Hepatocyte (in vitro differentiated cells): Measurements from ENCODE around the gene FNDC3B. TPM values are rescaled to one million over a fixed set of nuclear protein-coding genes. Genes with fewer than 3 reads are reported as not detected.

Source experiments
- DNase-seq: peaks from one replicate; pipeline ENCODE4 v3.0.0-alpha.2; 2016; ENCODE audit warnings: low spot score
- H2AFZ ChIP-seq: fragments of 200-600 bp; sonication (generic); 2 replicates; pipeline ENCODE4 v1.6.0; 2016; ENCODE audit warnings: antibody characterized with exemption, mild to moderate bottlenecking
- H3K27ac ChIP-seq: fragments of 200-600 bp; sonication (generic); 2 replicates; pipeline ENCODE4 v1.5.1; 2016; ENCODE audit warnings: mild to moderate bottlenecking
- H3K27me3 ChIP-seq: fragments of 200-600 bp; sonication (generic); 2 replicates; pipeline ENCODE4 v1.6.1; 2016
- H3K36me3 ChIP-seq: fragments of 200-600 bp; sonication (generic); replicated peaks from 2 replicates; pipeline ENCODE4 v1.5.1; 2016; ENCODE audit warnings: low read depth; ENCODE audit not compliant: insufficient read depth
- H3K4me1 ChIP-seq: fragments of 200-600 bp; sonication (generic); 2 replicates; pipeline ENCODE4 v1.5.1; 2016; ENCODE audit warnings: mild to moderate bottlenecking, moderate library complexity; ENCODE audit not compliant: insufficient read depth
- H3K4me2 ChIP-seq: fragments of 200-600 bp; sonication (generic); 2 replicates; pipeline ENCODE4 v1.6.0; 2016
- H3K4me3 ChIP-seq: fragments of 200-600 bp; sonication (generic); 2 replicates; pipeline ENCODE4 v1.5.1; 2016; ENCODE audit warnings: mild to moderate bottlenecking
- H3K79me2 ChIP-seq: fragments of 200-600 bp; sonication (generic); 2 replicates; pipeline ENCODE4 v1.6.0; 2017; ENCODE audit warnings: mild to moderate bottlenecking
- H3K9me2 ChIP-seq: fragments of 200-600 bp; sonication (generic); replicated peaks from 2 replicates; pipeline ENCODE4 v1.6.0; 2017; ENCODE audit warnings: mild to moderate bottlenecking; ENCODE audit not compliant: insufficient read depth
- H3K9me3 ChIP-seq: fragments of 200-600 bp; sonication (generic); 2 replicates; pipeline ENCODE4 v1.5.1; 2016; ENCODE audit warnings: low read depth, mild to moderate bottlenecking
- H4K20me1 ChIP-seq: fragments of 200-600 bp; sonication (generic); 2 replicates; pipeline ENCODE4 v1.6.0; 2016; ENCODE audit warnings: mild to moderate bottlenecking; ENCODE audit not compliant: insufficient read depth, poor library complexity, severe bottlenecking
- CTCF ChIP-seq: fragments of 200-600 bp; sonication (generic); IDR thresholded peaks from 2 replicates; pipeline ENCODE4 v1.5.1; 2016; ENCODE audit warnings: antibody characterized with exemption, mild to moderate bottlenecking; ENCODE audit not compliant: poor library complexity
- EZH2 ChIP-seq: fragments of 200-600 bp; sonication (generic); IDR thresholded peaks from 2 replicates; pipeline ENCODE4 v1.6.1; 2016; ENCODE audit warnings: antibody characterized with exemption, mild to moderate bottlenecking, borderline replicate concordance
- EZH2phosphoT487 ChIP-seq: fragments of 200-600 bp; sonication (generic); IDR thresholded peaks from one replicate; pipeline ENCODE4 v1.6.1; 2018; ENCODE audit warnings: antibody characterized with exemption, mild to moderate bottlenecking, low read depth, moderate library complexity; ENCODE audit not compliant: unreplicated experiment, severe bottlenecking
- WGBS: methylation state at CpG from one replicate; pipeline ENCODE4 v1.1.6; 2016; ENCODE audit warnings: low lambda C conversion rate; ENCODE audit errors: missing lambda C conversion rate; 5-methylcytosine and 5-hydroxymethylcytosine counted together
- polyA plus RNA-seq: library from polyadenylated mRNA; unstranded; fragments of >200 nt; fragmentation: Nextera tagmentation; extraction: Ambion mirVana; gene quantifications from 2 replicates; pipeline ENCODE4 v1.2.1, GENCODE V29; 2016
- total RNA-seq: library from RNA; depleted of rRNA; stranded (reverse); fragments of >200 nt; gene quantifications from 2 replicates; pipeline ENCODE4 v1.2.3, GENCODE V29; 2014

The FNDC3B gene
- total and polyA plus RNA-seq, 2 experiments from 2014 or later, result 61.2 to 113 TPM

GRCh38 chr3:172044833-172045585, 5.6 kb downstream of the FNDC3B start:
- Histone ChIP-seq H3K4me2 (peak overlapping the region; percentile 79), H3K9me2 (no peaks in the 10 kb centered on the region), H3K9me3 (no peaks in the 10 kb centered on the region), H3K27me3 (no peaks in the 10 kb centered on the region), H3K79me2 (peaks cover 98% of the 10 kb centered on the region), H3K27ac (no peak overlapping the region), H3K4me1 (no peaks in the 10 kb centered on the region), H3K4me3 (no peak overlapping the region), H2AFZ (no peak overlapping the region), H3K36me3 (peaks cover 3% of the 10 kb centered on the region), H4K20me1 (peaks cover 83% of the 10 kb centered on the region)
- 72% methylated on average over 4 of the region's 4 CpGs for WGBS
- TF ChIP-seq CTCF (no peak), EZH2phosphoT487 (no peak), EZH2 (no peak)
- no peak for DNase-seq

- Histone ChIP-seq H3K9me3 (no peaks in the 10 kb centered on the region), H3K9me2 (no peaks in the 10 kb centered on the region), H3K79me2 (peaks cover 100% of the 10 kb centered on the region), H3K27me3 (no peaks in the 10 kb centered on the region), H3K27ac (no peak overlapping the region), H3K4me3 (no peak overlapping the region), H3K36me3 (peaks cover 3% of the 10 kb centered on the region), H3K4me1 (no peaks in the 10 kb centered on the region), H3K4me2 (peak overlapping the region; percentile 79), H4K20me1 (peaks cover 89% of the 10 kb centered on the region), H2AFZ (no peak overlapping the region)
- 77% methylated on average over 4 of the region's 4 CpGs for WGBS
- TF ChIP-seq EZH2phosphoT487 (no peak), CTCF (no peak), EZH2 (no peak)
- no peak for DNase-seq
These were observed 7.0 kb downstream of the FNDC3B start for GRCh38 chr3:172046268-172046915.

GRCh38 chr3:172047567-172048115, 8.3 kb downstream of the FNDC3B start:
- H4K20me1 ChIP-seq, result peaks cover 91% of the 10 kb centered on the region
- no peaks in the 10 kb centered on the region for H3K27me3 ChIP-seq
- H3K4me3 ChIP-seq, result no peak overlapping the region
- no peak for DNase-seq
- H3K36me3 ChIP-seq, result peaks cover 3% of the 10 kb centered on the region
- TF ChIP-seq CTCF (no peak), EZH2phosphoT487 (no peak)
- H3K79me2 ChIP-seq, result peaks cover 100% of the 10 kb centered on the region
- no peaks in the 10 kb centered on the region for H3K9me2 ChIP-seq
- H2AFZ ChIP-seq, result no peak overlapping the region
- no peaks in the 10 kb centered on the region for H3K4me1 ChIP-seq
- no peaks in the 10 kb centered on the region for H3K9me3 ChIP-seq
- no peak overlapping the region for H3K27ac ChIP-seq
- no peak overlapping the region for H3K4me2 ChIP-seq
